GM18873 (cell line): Measurements from ENCODE around the gene MYL9.
"Not testable (repeated sequence)": the region's sequence is repeated elsewhere in the genome, so short reads cannot be mapped to it uniquely, and the experiment has no call there.

Experiments
- ATAC-seq: cut with Tn5 transposase; IDR thresholded peaks from one replicate; pipeline ENCODE4 v1.9.1; 2021; ENCODE audit warnings: mild to moderate bottlenecking, moderate library complexity, moderate number of reproducible peaks; ENCODE audit not compliant: unreplicated experiment, low FRiP score

The MYL9 gene

GRCh38 chr20:36548006-36548315 lies 6.6 kb downstream of the MYL9 start:
- ATAC-seq, result no peak

- no peak for ATAC-seq
These were observed 7.6 kb downstream of the MYL9 start for GRCh38 chr20:36548704-36549627.

DNA sequence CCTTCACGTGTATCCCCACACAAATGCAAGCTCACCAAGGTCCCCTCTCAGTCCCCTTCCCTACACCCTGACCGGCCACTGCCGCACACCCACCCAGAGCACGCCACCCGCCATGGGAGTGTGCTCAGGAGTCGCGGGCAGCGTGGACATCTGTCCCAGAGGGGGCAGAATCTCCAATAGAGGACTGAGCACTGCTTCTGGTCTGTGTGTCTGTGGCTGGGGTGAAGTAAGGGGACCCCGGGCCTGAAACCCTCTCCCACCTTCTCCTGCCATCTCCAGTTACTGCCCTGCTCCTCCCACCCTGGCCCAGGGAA lies 8.3 kb downstream of the MYL9 start:
- no peak for ATAC-seq

GRCh38 chr20:36549942-36550789 lies 8.8 kb downstream of the MYL9 start:
- ATAC-seq, result no peak

DNA sequence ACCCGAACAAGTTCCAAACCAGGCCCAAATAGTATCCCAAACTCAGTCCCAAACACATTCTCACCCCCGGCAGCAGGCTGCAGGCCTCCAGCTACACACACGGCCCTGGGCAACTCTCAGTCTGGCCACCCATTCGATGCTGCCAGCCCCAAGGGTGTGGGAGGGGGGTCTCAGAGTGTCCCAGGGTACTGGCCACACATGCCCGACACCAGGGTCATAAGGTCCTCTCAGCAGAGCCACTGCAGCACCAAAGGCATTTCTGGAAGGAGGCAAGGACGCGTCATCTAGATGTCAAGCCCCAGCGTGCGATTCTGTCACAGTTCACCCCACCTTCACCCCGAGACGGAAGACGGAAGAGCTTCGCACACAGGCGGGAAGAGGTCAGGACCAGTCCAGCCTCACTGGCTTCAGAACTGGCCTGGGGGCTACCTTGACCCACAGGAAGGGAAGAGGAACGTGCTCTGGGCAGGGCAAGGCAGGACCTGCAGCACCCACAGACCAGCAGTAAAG lies 9.5 kb downstream of the MYL9 start:
- no peak for ATAC-seq

DNA sequence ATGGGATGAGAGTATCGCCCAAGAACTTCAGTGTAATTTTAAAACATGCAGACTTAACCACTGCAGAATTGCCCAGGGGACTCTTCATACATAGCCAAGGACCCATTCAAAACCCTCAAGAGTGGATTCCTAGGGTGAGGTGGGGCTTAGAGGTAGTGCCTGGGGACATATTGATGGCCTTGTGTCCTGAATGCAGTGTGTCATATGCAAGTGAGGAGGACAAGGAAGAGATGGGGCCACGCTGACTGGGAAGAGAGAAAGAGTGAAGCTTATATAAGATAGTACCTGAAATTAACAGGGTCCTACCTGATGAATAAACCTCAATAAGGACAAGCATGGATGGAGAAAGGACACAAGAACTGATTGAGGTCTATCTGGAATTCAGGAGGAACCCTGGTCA lies 13.9 kb downstream of the MYL9 start:
- ATAC-seq, result no peak

DNA sequence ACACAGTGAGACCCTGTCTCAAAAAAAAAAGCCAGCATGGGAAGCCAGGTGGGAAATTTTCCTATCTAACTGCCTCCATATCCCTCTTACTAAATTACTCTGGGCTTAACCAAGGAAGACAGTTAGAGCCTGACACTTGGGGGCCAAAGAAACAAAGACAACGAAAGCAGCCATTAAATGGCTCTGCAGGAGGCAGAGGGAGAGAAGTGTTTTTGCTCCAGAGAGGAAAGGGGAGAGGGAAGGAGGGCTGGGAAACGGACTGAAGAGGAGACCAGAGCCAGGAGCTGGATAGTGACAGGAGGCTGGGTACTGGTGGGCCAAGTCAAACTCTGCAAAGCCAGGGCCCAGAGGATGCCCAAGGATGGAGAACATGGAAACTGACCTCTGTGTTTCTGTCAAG lies 21.4 kb downstream of the MYL9 start:
- no peak for ATAC-seq

GRCh38 chr20:36563374-36563773 lies 22.1 kb downstream of the MYL9 start:
- no peak for ATAC-seq

- not testable (repeated sequence) for ATAC-seq
These were observed 22.9 kb downstream of the MYL9 start for GRCh38 chr20:36564078-36564725.

- not testable (repeated sequence) for ATAC-seq
These were observed 23.4 kb downstream of the MYL9 start for GRCh38 chr20:36564726-36565121.

DNA sequence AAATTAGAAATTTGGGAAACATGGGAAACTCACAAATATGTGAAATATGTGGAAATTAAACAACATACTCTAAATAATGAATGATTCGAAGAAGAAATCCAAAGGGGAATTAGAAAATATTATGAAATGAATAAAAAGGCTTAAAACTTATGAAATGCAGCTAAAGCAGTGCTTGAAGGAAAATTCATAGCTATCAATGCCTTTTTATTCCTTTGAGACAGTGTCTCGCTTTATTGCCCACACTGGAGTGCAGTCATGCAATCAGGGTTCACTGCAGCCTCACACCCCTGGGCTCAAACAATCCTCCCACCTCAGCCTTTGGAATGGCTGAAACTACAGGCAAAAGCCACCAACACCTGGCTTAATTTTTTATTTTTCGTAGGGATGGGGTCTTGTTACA lies 24.2 kb downstream of the MYL9 start:
- no peak for ATAC-seq

DNA sequence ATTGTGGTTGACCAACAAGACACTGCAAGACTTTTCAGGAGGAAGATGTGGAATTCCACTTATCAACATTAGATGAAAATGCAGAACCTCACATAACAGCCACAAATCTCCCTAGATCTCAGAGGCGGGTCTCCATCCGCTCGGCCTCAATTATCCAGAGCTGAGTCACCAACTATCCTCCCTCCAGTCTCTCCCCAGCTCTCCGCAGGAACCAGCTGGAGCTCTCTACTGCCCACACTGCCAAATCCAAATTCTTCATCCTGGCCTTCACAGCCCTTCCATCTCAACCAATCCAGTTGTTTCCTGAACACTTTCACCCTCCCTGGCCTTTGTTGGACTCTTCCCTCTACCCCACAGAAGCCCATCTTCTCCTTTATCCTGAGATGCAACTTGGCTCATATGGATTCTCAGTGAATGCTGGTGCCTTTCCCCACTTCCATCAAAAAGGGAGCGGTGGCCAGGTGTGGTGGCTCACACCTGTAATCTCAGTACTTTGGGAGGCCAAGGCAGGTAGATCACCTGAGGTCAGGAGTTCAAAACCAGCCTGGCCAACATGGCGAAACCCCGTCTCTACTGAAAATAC lies 28.6 kb downstream of the MYL9 start:
- ATAC-seq, result no peak

GRCh38 chr20:36571564-36572504 lies 30.5 kb downstream of the MYL9 start:
- ATAC-seq, result no peak

- peak; percentile 20 for ATAC-seq
These were observed 31.4 kb downstream of the MYL9 start for GRCh38 chr20:36572701-36573102.

- ATAC-seq, result peak; percentile 46
These were observed 31.9 kb downstream of the MYL9 start, which contains the start of gene TGIF2 for GRCh38 chr20:36573103-36573797. TSS of gene TGIF2 (plus strand) at chr20:36573597. CDS start at chr20:36578775, 5,178 bp downstream.

DNA sequence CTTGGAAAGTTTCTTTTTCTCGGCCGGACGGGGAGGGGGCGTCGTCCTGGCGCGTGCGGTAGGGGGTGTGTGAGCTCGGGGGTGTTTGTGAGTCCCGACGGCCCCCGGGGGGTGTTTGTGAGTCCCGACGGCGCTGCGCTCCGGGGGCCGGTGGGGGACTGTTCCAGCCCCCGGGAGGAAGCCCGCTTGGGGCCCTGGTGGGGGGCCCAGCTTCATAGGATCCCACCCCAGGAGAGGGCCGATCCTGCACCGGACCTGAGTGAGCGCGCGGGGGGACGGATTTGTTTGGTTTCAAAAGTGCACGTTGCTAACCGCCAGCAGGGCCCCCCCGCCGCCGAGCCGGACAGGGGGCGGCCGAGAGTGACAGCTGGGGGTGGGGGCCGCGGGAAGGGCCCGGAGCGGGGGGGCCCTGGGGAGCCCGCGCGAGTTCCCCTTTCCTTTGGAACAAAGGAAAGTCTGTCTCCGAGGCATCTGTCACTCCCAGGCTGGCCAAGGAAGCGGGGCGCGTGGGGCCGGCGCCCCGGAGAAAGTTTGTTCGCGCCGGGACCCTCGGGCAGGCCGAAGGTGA lies 32.6 kb downstream of the MYL9 start:
- no peak for ATAC-seq

GRCh38 chr20:36574366-36575135 lies 33.2 kb downstream of the MYL9 start:
- ATAC-seq, result no peak

GRCh38 chr20:36576081-36576445 lies 34.7 kb downstream of the MYL9 start:
- no peak for ATAC-seq
